Fibroblast of peridontal ligament (primary cell): ENCODE data around the gene IAH1.

ENCODE experiments used
- DNase-seq: peaks from one replicate; pipeline ENCODE4 v3.0.0-alpha.2; 2010; ENCODE audit errors: extremely low read depth

The IAH1 gene

GRCh38 chr2:9474361-9475057, at the start of gene IAH1:
Gene IAH1, plus strand, starts transcription at chr2:9474551. Its CDS starts 16 bp downstream, at chr2:9474567.
- DNase-seq, result peak; percentile 24

- no peak for DNase-seq
These were observed 45.3 kb upstream of the IAH1 start for GRCh38 chr2:9428965-9429577.

GRCh38 chr2:9430316-9431293, 43.7 kb upstream of the IAH1 start:
- DNase-seq, result peak; percentile 39

GRCh38 chr2:9434489-9434888, 39.9 kb upstream of the IAH1 start:
- no peak for DNase-seq

GRCh38 chr2:9439536-9439935, 34.8 kb upstream of the IAH1 start:
- DNase-seq, result peak; percentile 44

GRCh38 chr2:9440058-9440727, 34.2 kb upstream of the IAH1 start:
- DNase-seq, result peak; percentile 77

- DNase-seq, result peak; percentile 32
These were observed 32.8 kb upstream of the IAH1 start for GRCh38 chr2:9441556-9441955.

GRCh38 chr2:9443526-9443925, 30.8 kb upstream of the IAH1 start:
- DNase-seq, result no peak

- no peak for DNase-seq
These were observed 29.3 kb upstream of the IAH1 start for GRCh38 chr2:9445089-9445488.

GRCh38 chr2:9451231-9451630, 23.1 kb upstream of the IAH1 start:
- DNase-seq, result no peak

- DNase-seq, result no peak
These were observed 13.8 kb upstream of the IAH1 start for GRCh38 chr2:9460441-9461017.

- DNase-seq, result no peak
These were observed 13.3 kb upstream of the IAH1 start for GRCh38 chr2:9461079-9461478.

- no peak for DNase-seq
These were observed 12.0 kb upstream of the IAH1 start for GRCh38 chr2:9462313-9462712.

GRCh38 chr2:9462886-9463697, 11.3 kb upstream of the IAH1 start:
- no peak for DNase-seq

- DNase-seq, result peak; percentile 30
These were observed 10.7 kb upstream of the IAH1 start for GRCh38 chr2:9463698-9464034.

GRCh38 chr2:9465170-9465569, 9.2 kb upstream of the IAH1 start:
- DNase-seq, result no peak

- no peak for DNase-seq
These were observed 8.1 kb upstream of the IAH1 start for GRCh38 chr2:9466147-9466683.

GRCh38 chr2:9467687-9468086, 6.7 kb upstream of the IAH1 start:
- DNase-seq, result no peak

GRCh38 chr2:9471206-9471605, 3.1 kb upstream of the IAH1 start:
- DNase-seq, result no peak

GRCh38 chr2:9472511-9472910, 1.8 kb upstream of the IAH1 start:
- DNase-seq, result no peak
